Kidney epithelial cell (primary cell): ENCODE measurements around the gene MRNIP. TPM values are rescaled to one million over a fixed set of nuclear protein-coding genes. Genes with fewer than 3 reads are reported as not detected.

Experiments
- DNase-seq: peaks from one replicate; pipeline ENCODE4 v3.0.0-alpha.2; 2010; ENCODE audit warnings: low read depth
- H3K27me3 ChIP-seq: 2 replicates; pipeline ENCODE4 v1.6.0; 2011; ENCODE audit warnings: low read length; ENCODE audit not compliant: control insufficient read depth, insufficient read depth
- H3K36me3 ChIP-seq: 2 replicates; pipeline ENCODE4 v1.5.1; 2011; ENCODE audit warnings: low read length; ENCODE audit not compliant: control insufficient read depth, insufficient read depth
- H3K4me3 ChIP-seq: 2 replicates; pipeline ENCODE4 v1.5.1; 2011; ENCODE audit warnings: low read depth, mild to moderate bottlenecking, control low read depth, low read length
- total RNA-seq: library from RNA; depleted of rRNA; stranded (reverse); fragments of >200 nt; gene quantifications from 2 replicates; pipeline ENCODE4 v1.2.3, GENCODE V29; 2015
- TF ChIP-seq, protein P1 (sequence below): IDR thresholded peaks from 2 replicates; pipeline ENCODE4 v1.5.1; 2011; ENCODE audit warnings: mild to moderate bottlenecking, moderate library complexity, low read length, control low read depth, inconsistent platforms; ENCODE audit not compliant: insufficient read depth, poor library complexity, severe bottlenecking

Gene MRNIP
- total RNA-seq, 1 donor from 2014 or later = 25.7 TPM

DNA sequence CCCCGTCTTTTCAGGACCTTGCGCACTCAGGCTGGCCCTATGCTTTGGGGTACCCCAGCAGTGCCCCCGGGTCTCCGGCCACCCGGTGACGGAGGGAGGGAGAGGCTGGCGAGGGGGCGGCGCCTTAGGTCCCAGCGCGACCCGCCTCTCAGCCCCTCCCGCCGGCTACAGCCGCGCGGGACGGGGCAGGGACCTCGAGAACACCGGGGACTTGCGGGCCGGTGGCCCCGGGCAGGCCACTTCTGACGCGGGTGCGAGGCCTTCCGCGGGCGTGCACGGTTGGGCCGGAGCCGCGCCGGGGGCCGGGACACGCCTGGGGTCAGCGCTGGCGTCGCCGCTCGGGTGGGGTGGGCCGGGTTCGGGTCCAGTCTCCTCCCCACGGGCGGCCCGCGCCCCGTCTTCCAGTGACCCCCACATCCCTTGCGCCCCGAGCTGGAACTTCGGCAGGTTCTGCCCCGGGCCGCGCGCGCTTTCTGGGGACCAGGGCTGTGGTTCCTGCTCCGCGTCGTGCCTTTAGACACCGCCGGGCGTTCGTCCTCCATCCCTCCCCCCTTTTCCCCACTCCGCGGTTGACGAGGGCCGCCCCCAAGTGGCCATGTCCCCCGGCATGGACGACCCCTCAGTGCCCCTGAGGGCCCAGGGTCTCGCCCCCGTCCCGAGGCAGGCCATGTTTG lies 41.7 kb downstream of the MRNIP start:
- DNase-seq = no peak
- H3K4me3 ChIP-seq = peak overlapping the region; percentile 27
- H3K27me3 ChIP-seq = no peaks in the 10 kb centered on the region
- TF ChIP-seq, protein P1, sequence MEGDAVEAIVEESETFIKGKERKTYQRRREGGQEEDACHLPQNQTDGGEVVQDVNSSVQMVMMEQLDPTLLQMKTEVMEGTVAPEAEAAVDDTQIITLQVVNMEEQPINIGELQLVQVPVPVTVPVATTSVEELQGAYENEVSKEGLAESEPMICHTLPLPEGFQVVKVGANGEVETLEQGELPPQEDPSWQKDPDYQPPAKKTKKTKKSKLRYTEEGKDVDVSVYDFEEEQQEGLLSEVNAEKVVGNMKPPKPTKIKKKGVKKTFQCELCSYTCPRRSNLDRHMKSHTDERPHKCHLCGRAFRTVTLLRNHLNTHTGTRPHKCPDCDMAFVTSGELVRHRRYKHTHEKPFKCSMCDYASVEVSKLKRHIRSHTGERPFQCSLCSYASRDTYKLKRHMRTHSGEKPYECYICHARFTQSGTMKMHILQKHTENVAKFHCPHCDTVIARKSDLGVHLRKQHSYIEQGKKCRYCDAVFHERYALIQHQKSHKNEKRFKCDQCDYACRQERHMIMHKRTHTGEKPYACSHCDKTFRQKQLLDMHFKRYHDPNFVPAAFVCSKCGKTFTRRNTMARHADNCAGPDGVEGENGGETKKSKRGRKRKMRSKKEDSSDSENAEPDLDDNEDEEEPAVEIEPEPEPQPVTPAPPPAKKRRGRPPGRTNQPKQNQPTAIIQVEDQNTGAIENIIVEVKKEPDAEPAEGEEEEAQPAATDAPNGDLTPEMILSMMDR = no peak
- peaks cover 1% of the 10 kb centered on the region for H3K36me3 ChIP-seq

DNA sequence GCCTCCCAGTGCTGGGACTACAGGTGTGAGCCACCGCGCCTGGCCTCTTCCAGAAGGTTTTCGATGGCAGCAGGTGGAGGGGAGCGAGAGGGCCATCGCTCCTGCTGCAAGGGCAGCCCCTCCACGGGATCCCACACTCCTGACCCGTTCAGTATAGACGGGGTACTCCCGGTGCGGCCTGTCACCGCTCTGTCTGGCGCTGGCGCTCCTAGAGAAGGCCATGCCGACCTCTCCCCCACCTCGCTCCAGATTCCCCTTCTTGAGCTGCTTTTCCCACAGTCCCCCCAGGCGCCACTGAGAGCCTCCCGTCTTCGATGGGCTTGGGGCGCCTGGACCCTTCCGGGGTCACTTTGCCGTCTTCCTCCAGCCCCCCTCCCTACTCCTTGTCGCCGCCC lies 42.2 kb downstream of the MRNIP start:
- H3K4me3 ChIP-seq = peak overlapping the region; percentile 27
- TF ChIP-seq, protein P1 = no peak
- no peaks in the 10 kb centered on the region for H3K27me3 ChIP-seq
- H3K36me3 ChIP-seq = peaks cover 1% of the 10 kb centered on the region
- DNase-seq = no peak

DNA sequence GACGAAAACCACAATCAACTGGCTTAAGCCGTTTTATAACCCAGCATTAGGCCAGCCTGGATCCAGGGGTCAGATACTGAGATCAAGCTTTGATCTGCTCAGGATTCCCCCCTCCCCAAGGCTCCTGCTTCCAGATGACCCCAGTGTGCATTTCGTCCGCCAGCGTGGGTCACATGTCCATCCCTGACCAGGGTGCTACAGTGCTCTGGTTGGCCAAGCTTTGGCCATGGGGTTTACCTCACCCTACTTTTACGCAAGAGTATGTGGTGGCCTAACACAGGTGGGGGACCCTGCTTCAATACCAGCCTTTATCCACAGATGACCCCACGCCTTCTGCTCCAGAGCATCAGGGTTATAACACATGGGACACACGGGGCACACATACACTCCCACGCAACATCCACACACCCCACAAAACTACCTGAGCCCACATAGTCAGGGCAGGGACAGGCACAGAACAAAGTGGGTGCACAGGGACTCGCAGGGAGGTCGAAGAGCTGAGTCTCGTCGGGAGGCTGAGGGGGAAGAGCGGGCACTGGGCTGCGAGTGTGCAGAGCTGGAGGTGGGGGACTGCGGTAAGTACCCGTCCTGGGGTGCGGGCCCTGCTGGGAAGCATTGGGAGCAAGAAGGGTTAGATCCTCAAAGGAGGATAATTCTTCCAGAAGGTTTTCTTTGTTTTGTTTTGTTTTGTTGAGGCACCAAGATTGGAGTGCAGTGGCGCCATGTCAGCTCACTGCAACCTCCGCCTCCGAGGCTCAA lies 42.9 kb downstream of the MRNIP start:
- H3K36me3 ChIP-seq = peaks cover 1% of the 10 kb centered on the region
- TF ChIP-seq, protein P1 = no peak
- H3K27me3 ChIP-seq = no peaks in the 10 kb centered on the region
- DNase-seq = no peak
- no peak overlapping the region for H3K4me3 ChIP-seq

GRCh38 chr5:179814090-179814489 lies 44.5 kb downstream of the MRNIP start:
- no peaks in the 10 kb centered on the region for H3K27me3 ChIP-seq

DNA sequence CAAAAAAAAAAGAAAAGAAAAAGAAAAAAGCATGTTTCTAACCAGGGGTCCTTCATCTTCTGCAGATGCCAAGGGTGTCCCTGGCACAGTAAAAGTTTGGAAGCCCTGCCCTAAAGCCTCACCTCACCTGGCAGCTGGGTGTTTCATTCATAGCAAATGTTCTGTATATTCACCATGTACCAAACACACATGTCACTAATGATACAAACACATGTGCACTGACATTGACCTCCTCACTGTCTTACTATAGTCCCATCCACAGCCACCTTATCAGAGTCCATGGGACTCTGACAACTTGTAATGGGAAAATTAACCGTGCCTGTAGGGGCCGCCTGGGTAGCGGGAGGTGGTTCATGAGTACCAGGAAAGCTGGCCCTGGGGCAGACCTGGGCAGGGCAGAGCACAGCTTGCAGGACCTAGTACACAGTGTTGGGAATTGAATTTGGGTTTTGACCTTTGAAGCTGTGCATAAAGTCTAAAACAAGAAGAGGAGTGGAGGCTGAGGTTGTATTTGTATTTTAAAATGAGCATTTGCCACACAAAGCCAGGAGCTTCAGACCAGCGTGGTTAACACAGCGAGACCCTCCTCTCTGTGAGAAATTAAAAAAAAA lies 45.5 kb downstream of the MRNIP start:
- H3K4me3 ChIP-seq = no peak overlapping the region
- peaks cover 1% of the 10 kb centered on the region for H3K36me3 ChIP-seq
- DNase-seq = no peak
- H3K27me3 ChIP-seq = no peaks in the 10 kb centered on the region
- TF ChIP-seq, protein P1 = no peak

More at GRCh38 chr5:179814090-179814489, 44.5 kb downstream of the MRNIP start:
- Histone ChIP-seq H3K4me3 (no peak overlapping the region), H3K36me3 (peaks cover 1% of the 10 kb centered on the region)
- no peak for DNase-seq
- TF ChIP-seq, protein P1 = no peak
